ENCODE measurements around the gene TNIP2. TPM values are rescaled to one million over a fixed set of nuclear protein-coding genes. Genes with fewer than 3 reads are reported as not detected.
A peak's percentile ranks its signal among the peaks of the same experiment; 100 is the strongest.

Gene TNIP2
- total and polyA plus RNA-seq, 4 donors: 10.5 to 20.7 (median 13.5) TPM

GRCh38 chr4:2713337-2713736 is 42.8 kb downstream of the TNIP2 start:
- Histone ChIP-seq H3K9me3 (ENCODE audit: control insufficient read depth in 4 of 4, low read length in 3 of 4) (peaks cover 0 to 1% (median 0%) of the 10 kb centered on the region in 4 donors), H3K27me3 (ENCODE audit: control insufficient read depth in 4 of 4, insufficient read depth in 4 of 4, low read length in 3 of 4) (no peaks in the 10 kb centered on the region), H3K4me1 (ENCODE audit: control insufficient read depth in 4 of 4, insufficient read depth in 4 of 4, low read length in 3 of 4) (peaks cover 8 to 16% (median 13%) of the 10 kb centered on the region in 4 donors), H3K36me3 (ENCODE audit: control insufficient read depth in 4 of 4, insufficient read depth in 3 of 4, low read depth in 1 of 4, low read length in 3 of 4) (peaks cover 6% of the 10 kb centered on the region in 4 donors), H3K4me3 (ENCODE audit: low read depth in 1 of 3, low read length in 3 of 3) (no peak overlapping the region), H3K9ac (ENCODE audit: low read depth in 1 of 2, low read length in 2 of 2) (no peak overlapping the region), H3K27ac (ENCODE audit: low read depth in 1 of 2, low read length in 2 of 2) (peak overlapping the region; percentile 32 to 76)
- 95% methylated on average over 5 of the region's 5 CpGs for WGBS
- no peak for DNase-seq (ENCODE audit: low spot score)
- TF ChIP-seq NR2F2 (IDR thresholded peaks at IDR 0.05) (no peak), FOXA1 (IDR thresholded peaks at IDR 0.05) (no peak), TAF1 (conservative IDR thresholded peaks at IDR 0.05) (no peak), EGR1 (IDR thresholded peaks at IDR 0.05; ENCODE audit: low read depth in 2 of 2) (no peak), REST (IDR thresholded peaks at IDR 0.05) (no peak), SP1 (IDR thresholded peaks at IDR 0.05) (no peak), GABPA (IDR thresholded peaks at IDR 0.05 in 1 of 2, conservative IDR thresholded peaks at IDR 0.05 in 1 of 2) (no peak), JUND (IDR thresholded peaks at IDR 0.05) (no peak), RAD21 (IDR thresholded peaks at IDR 0.05) (no peak), HNF4A (conservative IDR thresholded peaks at IDR 0.05) (no peak), ATF3 (IDR thresholded peaks at IDR 0.05) (no peak), ZBTB33 (IDR thresholded peaks at IDR 0.05) (no peak), HNF4G (IDR thresholded peaks at IDR 0.05) (no peak), RXRA (IDR thresholded peaks at IDR 0.05) (no peak), YY1 (IDR thresholded peaks at IDR 0.05) (no peak), FOXA2 (IDR thresholded peaks at IDR 0.05) (no peak)
- TF ChIP-seq, protein P1, sequence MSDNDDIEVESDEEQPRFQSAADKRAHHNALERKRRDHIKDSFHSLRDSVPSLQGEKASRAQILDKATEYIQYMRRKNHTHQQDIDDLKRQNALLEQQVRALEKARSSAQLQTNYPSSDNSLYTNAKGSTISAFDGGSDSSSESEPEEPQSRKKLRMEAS (IDR thresholded peaks at IDR 0.05): no peak
- TF ChIP-seq, protein P2, sequence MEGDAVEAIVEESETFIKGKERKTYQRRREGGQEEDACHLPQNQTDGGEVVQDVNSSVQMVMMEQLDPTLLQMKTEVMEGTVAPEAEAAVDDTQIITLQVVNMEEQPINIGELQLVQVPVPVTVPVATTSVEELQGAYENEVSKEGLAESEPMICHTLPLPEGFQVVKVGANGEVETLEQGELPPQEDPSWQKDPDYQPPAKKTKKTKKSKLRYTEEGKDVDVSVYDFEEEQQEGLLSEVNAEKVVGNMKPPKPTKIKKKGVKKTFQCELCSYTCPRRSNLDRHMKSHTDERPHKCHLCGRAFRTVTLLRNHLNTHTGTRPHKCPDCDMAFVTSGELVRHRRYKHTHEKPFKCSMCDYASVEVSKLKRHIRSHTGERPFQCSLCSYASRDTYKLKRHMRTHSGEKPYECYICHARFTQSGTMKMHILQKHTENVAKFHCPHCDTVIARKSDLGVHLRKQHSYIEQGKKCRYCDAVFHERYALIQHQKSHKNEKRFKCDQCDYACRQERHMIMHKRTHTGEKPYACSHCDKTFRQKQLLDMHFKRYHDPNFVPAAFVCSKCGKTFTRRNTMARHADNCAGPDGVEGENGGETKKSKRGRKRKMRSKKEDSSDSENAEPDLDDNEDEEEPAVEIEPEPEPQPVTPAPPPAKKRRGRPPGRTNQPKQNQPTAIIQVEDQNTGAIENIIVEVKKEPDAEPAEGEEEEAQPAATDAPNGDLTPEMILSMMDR (IDR thresholded peaks at IDR 0.05; ENCODE audit: low read depth, low read length, missing input control): no peak
